GM10266 (cell line): ENCODE measurements around the gene AMN1.

Source experiments
- DNase-seq: peaks from one replicate; pipeline ENCODE4 v3.0.0; 2012; ENCODE audit errors: extremely low spot score
- CTCF ChIP-seq: IDR thresholded peaks from 2 replicates; pipeline ENCODE4 v1.5.1; 2012; ENCODE audit warnings: mild to moderate bottlenecking, low read depth; ENCODE audit not compliant: control insufficient read depth, insufficient read depth; ENCODE audit errors: missing control alignments

Gene AMN1

DNA sequence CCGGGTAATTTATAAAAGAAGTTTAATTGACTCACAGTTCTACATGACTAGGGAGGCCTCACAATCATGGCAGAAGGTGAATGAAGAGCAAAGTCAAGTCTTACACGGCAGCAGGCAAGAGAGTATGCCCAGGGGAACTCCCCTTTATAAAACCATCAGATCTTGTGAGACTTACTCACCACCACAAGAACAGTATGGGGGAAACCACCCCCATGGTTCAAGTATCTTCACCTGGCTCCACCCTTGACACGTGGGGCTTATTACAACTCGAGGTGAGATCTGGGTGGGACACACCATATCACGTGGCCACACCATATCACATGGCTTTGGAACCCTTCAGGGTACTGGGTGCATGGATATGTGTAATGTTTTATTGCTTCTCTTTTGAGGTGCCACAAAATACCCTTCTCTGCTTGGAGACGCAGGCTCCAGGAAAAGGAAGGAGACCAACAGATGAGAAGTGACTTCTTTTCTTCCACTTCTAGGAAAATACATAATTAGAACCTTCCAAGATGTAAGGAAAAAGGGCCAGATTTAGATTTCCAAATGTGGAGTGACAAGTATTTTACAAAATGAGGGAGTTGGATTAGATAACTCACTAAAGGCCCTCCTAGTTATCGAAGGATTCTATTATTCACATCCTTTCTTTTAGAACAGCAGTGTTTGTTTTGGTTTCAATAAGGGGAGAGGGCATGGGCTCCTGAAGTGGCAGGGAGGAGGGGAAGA is 102.4 kb downstream of the AMN1 start:
- no peak for TF ChIP-seq CTCF

DNA sequence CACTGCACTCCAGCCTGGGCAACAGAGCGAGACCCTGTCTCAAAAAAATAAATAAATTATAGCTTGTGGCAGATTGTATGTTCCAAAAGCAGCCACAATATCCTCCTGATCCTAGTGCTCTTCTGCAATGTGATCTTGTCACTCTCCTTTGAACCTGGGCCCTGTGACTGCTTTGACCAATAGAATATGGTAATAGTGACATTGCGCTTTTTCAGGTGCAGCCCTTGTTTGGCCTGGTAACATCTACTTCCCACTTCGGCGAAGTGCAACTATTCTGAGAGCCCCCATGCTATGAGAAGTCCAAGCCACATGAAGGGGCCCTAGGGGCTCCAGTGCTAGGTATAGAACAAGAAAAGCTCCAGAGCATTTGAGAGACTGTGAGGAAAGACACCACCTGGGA is 106.8 kb downstream of the AMN1 start:
- DNase-seq = no peak
- no peak for TF ChIP-seq CTCF

More for the DNA sequence above, 102.4 kb downstream of the AMN1 start:
- no peak for DNase-seq
